Calu3 (cell line): ENCODE measurements around the gene SLC36A2. TPM values are rescaled to one million over a fixed set of nuclear protein-coding genes. Genes with fewer than 3 reads are reported as not detected.

Experiments
- BruUV-seq: library from RNA; stranded (reverse); fragments of 400-500 nt; replicated peaks from 2 replicates; lab custom pipeline; 2021; lab: Mats Ljungman, UMichigan
- CTCF ChIA-PET: fragments of 300-600 bp; sonication (Branson Sonifier 250); formaldehyde crosslinking; loops from one replicate; lab custom pipeline; 2022; ENCODE audit warnings: antibody characterized with exemption; lab: Charles Lee
- DNase-seq: peaks from one replicate; pipeline ENCODE4 v3.0.0; 2022
- H3K27ac Mint-ChIP-seq: one replicate; pipeline ENCODE4 v1.8.0; 2022; ENCODE audit warnings: mixed read lengths; ENCODE audit not compliant: unreplicated experiment
- H3K27me3 Mint-ChIP-seq: one replicate; pipeline ENCODE4 v1.8.0; 2022; ENCODE audit warnings: mixed read lengths; ENCODE audit not compliant: unreplicated experiment
- H3K36me3 Mint-ChIP-seq: one replicate; pipeline ENCODE4 v1.8.0; 2022; ENCODE audit warnings: mild to moderate bottlenecking, moderate library complexity, mixed read lengths; ENCODE audit not compliant: insufficient read depth, unreplicated experiment
- H3K4me1 Mint-ChIP-seq: one replicate; pipeline ENCODE4 v1.8.0; 2022; ENCODE audit warnings: mild to moderate bottlenecking, low read depth, mixed read lengths; ENCODE audit not compliant: unreplicated experiment
- H3K4me3 Mint-ChIP-seq: one replicate; pipeline ENCODE4 v1.8.0; 2022; ENCODE audit warnings: mild to moderate bottlenecking, low read depth, moderate library complexity, mixed read lengths; ENCODE audit not compliant: unreplicated experiment
- H3K9me3 Mint-ChIP-seq: one replicate; pipeline ENCODE4 v1.8.0; 2022; ENCODE audit warnings: low read depth, mixed read lengths; ENCODE audit not compliant: unreplicated experiment
- CTCF ChIP-seq: fragments of 200-600 bp; IDR thresholded peaks from one replicate; pipeline ENCODE4 v1.8.0; 2022; ENCODE audit warnings: antibody characterized with exemption; ENCODE audit not compliant: unreplicated experiment
- intact Hi-C: fragments of 100-400 bp; cut with micrococcal nuclease; formaldehyde crosslinking; loops from one replicate; pipeline ENCODE4 v1.10.0; 2022; ENCODE audit not compliant: unreplicated experiment
- total RNA-seq: library from RNA; stranded (reverse); gene quantifications from 2 replicates; pipeline ENCODE4 v1.2.3, GENCODE V29; 2022

SLC36A2 gene
- total RNA-seq, 1 experiment from 2014 or later: not detected

GRCh38 chr5:151274666-151275065 lies 72.7 kb downstream of the SLC36A2 start:
- no TSS peak for BruUV-seq
- H3K27me3 Mint-ChIP-seq: peaks cover 24% of the 10 kb centered on the region
- peak; percentile 50 for DNase-seq
- no peak overlapping the region for H3K27ac Mint-ChIP-seq
- CTCF ChIA-PET: no interaction called here
- no peaks in the 10 kb centered on the region for H3K4me1 Mint-ChIP-seq
- intact Hi-C loops: no loop called here
- H3K4me3 Mint-ChIP-seq: no peak overlapping the region
- H3K9me3 Mint-ChIP-seq: no peaks in the 10 kb centered on the region
- no peak for TF ChIP-seq CTCF
- H3K36me3 Mint-ChIP-seq: no peaks in the 10 kb centered on the region

- BruUV-seq: no TSS peak
- H3K36me3 Mint-ChIP-seq: no peaks in the 10 kb centered on the region
- no peaks in the 10 kb centered on the region for H3K27me3 Mint-ChIP-seq
- no peaks in the 10 kb centered on the region for H3K4me1 Mint-ChIP-seq
- H3K9me3 Mint-ChIP-seq: no peaks in the 10 kb centered on the region
- CTCF ChIA-PET: no interaction called here
- DNase-seq: no peak
- intact Hi-C loops: no loop called here
- no peak overlapping the region for H3K4me3 Mint-ChIP-seq
- H3K27ac Mint-ChIP-seq: no peak overlapping the region
- no peak for TF ChIP-seq CTCF
Measured at GRCh38 chr5:151271336-151271735, 76.0 kb downstream of the SLC36A2 start.

- Mint-ChIP-seq H3K4me3 (no peak overlapping the region), H3K9me3 (no peaks in the 10 kb centered on the region), H3K36me3 (no peaks in the 10 kb centered on the region), H3K4me1 (no peaks in the 10 kb centered on the region), H3K27ac (no peak overlapping the region), H3K27me3 (no peaks in the 10 kb centered on the region)
- CTCF ChIA-PET: no interaction called here
- intact Hi-C loops: no loop called here
- no peak for DNase-seq
- BruUV-seq: no TSS peak
- TF ChIP-seq CTCF: no peak
Measured at GRCh38 chr5:151270599-151270998, 76.8 kb downstream of the SLC36A2 start.

GRCh38 chr5:151267491-151268260 lies 79.7 kb downstream of the SLC36A2 start:
- TF ChIP-seq CTCF: no peak
- no TSS peak for BruUV-seq
- intact Hi-C loops: no loop called here
- Mint-ChIP-seq H3K27me3 (no peaks in the 10 kb centered on the region), H3K36me3 (no peaks in the 10 kb centered on the region), H3K27ac (no peak overlapping the region), H3K4me3 (no peak overlapping the region), H3K9me3 (no peaks in the 10 kb centered on the region), H3K4me1 (peaks cover 10% of the 10 kb centered on the region)
- CTCF ChIA-PET: no interaction called here
- DNase-seq: no peak

Other genes with a start within 250 kb of the SLC36A2 start
- gene ANXA6, start 189.8 kb downstream of the SLC36A2 start, total RNA-seq: 12.5 and 16.4 TPM in 2 replicates
- 0.69 and 1.0 TPM in 2 replicates for gene CCDC69, start 123.5 kb downstream of the SLC36A2 start, total RNA-seq
- 21.1 and 22.4 TPM in 2 replicates for gene GM2A, start 94.4 kb downstream of the SLC36A2 start, total RNA-seq
- not detected in 2 replicates for gene SLC36A3, start 43.8 kb downstream of the SLC36A2 start, total RNA-seq
- 11.4 and 12.3 TPM in 2 replicates for gene SLC36A1, start 100.0 kb upstream of the SLC36A2 start, total RNA-seq
- not detected in 2 replicates for gene FAT2, start 243.8 kb upstream of the SLC36A2 start, total RNA-seq